HL-60 (cell line): Measurements from ENCODE around the gene MICAL2.
"Not testable (repeated sequence)": the region's sequence is repeated elsewhere in the genome, so short reads cannot be mapped to it uniquely, and the experiment has no call there.

Source experiments
- DNase-seq, 2 experiments: peaks; one replicate each; pipeline ENCODE4 v3.0.0-alpha.2; 2010 to 2020; ENCODE audit warnings: low read depth in 1 of 2, low spot score in 1 of 2
- H3K27ac ChIP-seq: fragments of 250-450 bp; sonication (Bioruptor Pico); replicated peaks from 2 replicates; pipeline ENCODE4 v1.5.1; 2020; ENCODE audit warnings: mild to moderate bottlenecking, moderate library complexity
- H3K27me3 ChIP-seq: fragments of 250-450 bp; sonication (Bioruptor Pico); 2 replicates; pipeline ENCODE4 v1.5.1; 2021; ENCODE audit warnings: mild to moderate bottlenecking, moderate library complexity; ENCODE audit not compliant: insufficient read depth, poor library complexity, severe bottlenecking
- H3K4me3 ChIP-seq: replicated peaks from 2 replicates; pipeline ENCODE4 v1.5.1; 2011; ENCODE audit warnings: mild to moderate bottlenecking, control low read depth, low read length; ENCODE audit not compliant: insufficient read depth
- CTCF ChIP-seq: IDR thresholded peaks from one replicate; pipeline ENCODE4 v1.5.1; 2011; ENCODE audit warnings: low read length, control low read depth, inconsistent platforms; ENCODE audit not compliant: insufficient read depth
- GABPA ChIP-seq: IDR thresholded peaks from 2 replicates; pipeline ENCODE4 v1.6.1; 2012; ENCODE audit warnings: low read depth
- POLR2AphosphoS5 ChIP-seq: IDR thresholded peaks from 2 replicates; pipeline ENCODE4 v1.6.1; 2012; ENCODE audit warnings: low read depth
- REST ChIP-seq: IDR thresholded peaks from 2 replicates; pipeline ENCODE4 v1.6.1; 2012; ENCODE audit warnings: low read depth; ENCODE audit not compliant: insufficient replicate concordance
- SPI1 ChIP-seq: IDR thresholded peaks from 2 replicates; pipeline ENCODE4 v1.6.1; 2012; ENCODE audit warnings: low read depth, mild to moderate bottlenecking, borderline replicate concordance

The MICAL2 gene

GRCh38 chr11:12143461-12144258, 33.3 kb downstream of the MICAL2 start:
- no peak overlapping the region for H3K27ac ChIP-seq
- DNase-seq = no peak
- no peak overlapping the region for H3K4me3 ChIP-seq
- TF ChIP-seq GABPA (no peak), CTCF (no peak), REST (no peak), POLR2AphosphoS5 (no peak), SPI1 (no peak)
- no peaks in the 10 kb centered on the region for H3K27me3 ChIP-seq

GRCh38 chr11:12144330-12145174, 34.2 kb downstream of the MICAL2 start:
- no peak overlapping the region for H3K4me3 ChIP-seq
- no peaks in the 10 kb centered on the region for H3K27me3 ChIP-seq
- TF ChIP-seq REST (no peak), SPI1 (0 out of 2 replicates have a peak, but pooled peaks have one; percentile 1)
- DNase-seq = no peak
- H3K27ac ChIP-seq = no peak overlapping the region

GRCh38 chr11:12146678-12147077, 36.3 kb downstream of the MICAL2 start:
- not testable (repeated sequence) for H3K27me3 ChIP-seq, H3K27ac ChIP-seq, H3K4me3 ChIP-seq, DNase-seq

- no peak overlapping the region for H3K4me3 ChIP-seq
- DNase-seq = no peak
- H3K27ac ChIP-seq = no peak overlapping the region
- no peaks in the 10 kb centered on the region for H3K27me3 ChIP-seq
- no peak for TF ChIP-seq POLR2AphosphoS5
- TF ChIP-seq CTCF = no peak
- no peak for TF ChIP-seq SPI1
- no peak for TF ChIP-seq GABPA
- no peak for TF ChIP-seq REST
These were observed 37.4 kb downstream of the MICAL2 start for GRCh38 chr11:12147827-12148226.
